Measurements from ENCODE around the gene CCL3.
"Not testable (repeated sequence)": the region's sequence is repeated elsewhere in the genome, so short reads cannot be mapped to it uniquely, and the experiment has no call there.

CCL3 gene

DNA sequence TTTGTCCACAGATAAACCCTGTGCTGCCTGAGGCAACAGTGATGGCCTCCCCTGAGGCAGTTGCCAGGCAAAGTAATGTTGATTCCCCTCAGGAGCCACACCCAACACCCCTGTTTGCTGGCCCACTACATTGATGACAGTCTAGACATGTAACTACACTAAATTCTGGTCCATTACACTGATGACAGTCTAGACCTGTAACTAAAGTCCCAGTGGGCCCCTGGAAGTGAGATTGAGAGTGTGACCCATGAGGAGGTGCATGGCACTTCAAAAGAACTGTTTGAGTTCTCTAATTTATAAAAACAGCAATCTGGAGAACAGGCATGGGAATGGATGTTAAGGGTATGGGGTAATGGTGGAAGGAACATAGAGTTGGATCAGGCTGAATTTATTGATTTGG is 22.6 kb upstream of the CCL3 start:
- no peak overlapping the region for H3K4me3 ChIP-seq (ENCODE audit: low read length)
- DNase-seq (ENCODE audit: low read depth): no peak
- TF ChIP-seq, protein P1, sequence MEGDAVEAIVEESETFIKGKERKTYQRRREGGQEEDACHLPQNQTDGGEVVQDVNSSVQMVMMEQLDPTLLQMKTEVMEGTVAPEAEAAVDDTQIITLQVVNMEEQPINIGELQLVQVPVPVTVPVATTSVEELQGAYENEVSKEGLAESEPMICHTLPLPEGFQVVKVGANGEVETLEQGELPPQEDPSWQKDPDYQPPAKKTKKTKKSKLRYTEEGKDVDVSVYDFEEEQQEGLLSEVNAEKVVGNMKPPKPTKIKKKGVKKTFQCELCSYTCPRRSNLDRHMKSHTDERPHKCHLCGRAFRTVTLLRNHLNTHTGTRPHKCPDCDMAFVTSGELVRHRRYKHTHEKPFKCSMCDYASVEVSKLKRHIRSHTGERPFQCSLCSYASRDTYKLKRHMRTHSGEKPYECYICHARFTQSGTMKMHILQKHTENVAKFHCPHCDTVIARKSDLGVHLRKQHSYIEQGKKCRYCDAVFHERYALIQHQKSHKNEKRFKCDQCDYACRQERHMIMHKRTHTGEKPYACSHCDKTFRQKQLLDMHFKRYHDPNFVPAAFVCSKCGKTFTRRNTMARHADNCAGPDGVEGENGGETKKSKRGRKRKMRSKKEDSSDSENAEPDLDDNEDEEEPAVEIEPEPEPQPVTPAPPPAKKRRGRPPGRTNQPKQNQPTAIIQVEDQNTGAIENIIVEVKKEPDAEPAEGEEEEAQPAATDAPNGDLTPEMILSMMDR (conservative IDR thresholded peaks at IDR 0.05; ENCODE audit: low read length): no peak

DNA sequence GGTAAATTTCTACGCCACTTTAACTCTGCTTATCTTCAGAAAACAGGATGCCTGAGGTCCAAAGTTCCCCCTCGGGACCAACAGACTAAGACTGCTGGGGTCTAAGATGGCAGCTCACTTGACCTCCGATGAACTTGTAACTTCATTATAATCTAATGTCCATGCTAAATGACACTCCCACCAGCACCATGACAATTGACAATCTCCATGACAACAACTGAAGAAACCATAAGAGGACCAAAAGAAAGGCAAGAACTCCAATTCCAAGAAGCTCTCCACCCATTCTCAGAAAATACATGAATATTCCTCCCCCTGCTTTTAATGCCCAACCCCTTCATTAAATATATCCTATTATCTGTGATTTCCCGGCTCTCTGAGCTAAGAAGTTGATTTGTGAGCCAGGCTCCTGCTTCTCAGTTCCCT is 21.1 kb upstream of the CCL3 start:
- DNase-seq (ENCODE audit: low read depth): no peak
- no peak overlapping the region for H3K4me3 ChIP-seq (ENCODE audit: low read length)
- TF ChIP-seq, protein P1 (conservative IDR thresholded peaks at IDR 0.05; ENCODE audit: low read length): no peak

DNA sequence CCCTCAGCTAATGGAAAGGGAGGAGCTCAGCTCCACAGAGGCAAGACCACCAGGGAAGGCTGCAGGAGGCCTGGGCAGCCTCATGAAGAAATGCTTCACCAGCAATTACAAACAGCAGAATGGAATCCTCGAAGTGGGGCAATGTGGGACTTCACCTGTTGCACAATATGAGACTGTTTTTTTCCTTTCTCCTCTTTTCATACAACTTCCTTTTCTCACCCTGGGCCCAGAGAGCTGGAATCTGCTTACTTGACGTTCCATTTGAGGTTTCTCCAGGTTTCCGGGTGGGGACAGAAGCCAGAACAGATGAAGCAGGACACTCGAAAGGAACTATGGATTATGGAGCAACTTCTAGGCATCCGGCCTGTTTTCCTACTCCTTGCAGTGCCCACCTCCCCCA is 18.3 kb upstream of the CCL3 start:
- not testable (repeated sequence) for H3K4me3 ChIP-seq (ENCODE audit: low read length); DNase-seq (ENCODE audit: low read depth)

DNA sequence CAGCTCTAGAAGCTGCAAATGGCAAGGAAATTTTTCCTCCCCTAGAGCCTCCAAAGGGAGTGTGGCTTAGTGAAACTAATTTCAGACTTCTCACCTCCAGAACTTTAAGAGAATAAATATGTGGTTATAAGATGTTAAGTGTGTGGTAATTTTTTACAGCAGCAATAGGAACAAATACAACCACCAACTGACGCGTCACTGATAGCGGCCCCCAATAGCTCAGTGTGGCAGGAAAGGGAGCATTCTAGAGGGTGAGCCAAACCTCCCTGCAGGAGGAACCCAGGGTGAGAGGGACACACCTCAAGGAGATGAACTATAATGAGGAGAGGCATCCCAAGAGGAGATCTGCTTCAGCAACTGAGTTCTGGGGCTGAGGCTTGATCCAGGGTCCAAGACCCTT is 17.7 kb upstream of the CCL3 start:
- H3K4me3 ChIP-seq (ENCODE audit: low read length): no peak overlapping the region
- TF ChIP-seq, protein P1 (conservative IDR thresholded peaks at IDR 0.05; ENCODE audit: low read length): no peak
- DNase-seq (ENCODE audit: low read depth): no peak

DNA sequence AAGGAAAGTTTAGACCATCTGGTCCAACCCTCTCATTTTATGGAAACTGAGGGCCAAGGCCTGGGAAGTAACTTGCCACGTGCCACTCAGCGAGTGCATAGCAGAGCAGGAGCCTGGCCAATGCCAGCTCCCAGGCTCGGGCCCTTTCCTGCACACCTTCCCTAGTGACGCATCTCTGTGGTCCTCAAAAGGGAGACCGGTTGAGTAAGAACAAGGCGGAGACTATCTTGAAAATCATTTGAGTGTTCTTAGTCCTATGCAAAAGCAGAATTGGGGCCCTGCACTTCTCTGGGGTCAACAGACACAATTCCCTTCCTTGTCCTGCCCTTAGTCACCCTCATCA is 16.5 kb upstream of the CCL3 start:
- no peak overlapping the region for H3K4me3 ChIP-seq (ENCODE audit: low read length)
- no peak for DNase-seq (ENCODE audit: low read depth)
- TF ChIP-seq, protein P1 (conservative IDR thresholded peaks at IDR 0.05; ENCODE audit: low read length): no peak

DNA sequence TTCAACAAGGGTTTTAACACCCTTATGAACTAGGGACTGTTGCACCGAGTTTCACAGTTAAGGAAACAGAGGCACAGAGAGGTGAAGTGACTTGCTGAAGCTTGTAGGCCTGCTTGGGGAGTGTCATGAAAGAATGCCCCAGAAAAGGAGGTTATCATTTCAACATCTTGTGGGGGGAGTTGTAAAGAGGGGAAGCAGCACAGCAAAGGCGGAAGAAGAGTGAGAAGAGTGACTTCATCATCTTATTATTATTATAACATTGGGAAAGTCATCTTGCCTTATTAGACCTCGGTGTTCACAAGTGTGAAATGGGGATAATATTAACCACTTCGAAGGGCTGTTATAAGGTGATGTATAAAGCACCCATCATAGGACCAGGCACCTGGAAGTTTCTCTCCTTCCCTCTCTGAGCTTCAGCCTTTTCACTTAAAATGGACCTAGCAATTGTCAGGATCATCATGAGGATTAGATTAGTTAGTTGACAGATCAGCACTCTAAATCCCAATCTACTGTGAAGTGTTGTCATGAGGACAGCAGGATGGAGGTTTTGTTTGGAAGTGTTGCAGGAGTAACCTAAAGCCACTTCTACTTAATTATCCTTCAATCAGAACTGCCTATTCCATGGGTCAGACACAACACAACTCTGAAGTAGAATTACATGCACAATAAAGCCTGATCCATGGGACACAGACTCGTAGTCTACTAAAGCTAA is 16.0 kb upstream of the CCL3 start:
- no peak overlapping the region for H3K4me3 ChIP-seq (ENCODE audit: low read length)
- TF ChIP-seq, protein P1 (conservative IDR thresholded peaks at IDR 0.05; ENCODE audit: low read length): no peak
- DNase-seq (ENCODE audit: low read depth): no peak

DNA sequence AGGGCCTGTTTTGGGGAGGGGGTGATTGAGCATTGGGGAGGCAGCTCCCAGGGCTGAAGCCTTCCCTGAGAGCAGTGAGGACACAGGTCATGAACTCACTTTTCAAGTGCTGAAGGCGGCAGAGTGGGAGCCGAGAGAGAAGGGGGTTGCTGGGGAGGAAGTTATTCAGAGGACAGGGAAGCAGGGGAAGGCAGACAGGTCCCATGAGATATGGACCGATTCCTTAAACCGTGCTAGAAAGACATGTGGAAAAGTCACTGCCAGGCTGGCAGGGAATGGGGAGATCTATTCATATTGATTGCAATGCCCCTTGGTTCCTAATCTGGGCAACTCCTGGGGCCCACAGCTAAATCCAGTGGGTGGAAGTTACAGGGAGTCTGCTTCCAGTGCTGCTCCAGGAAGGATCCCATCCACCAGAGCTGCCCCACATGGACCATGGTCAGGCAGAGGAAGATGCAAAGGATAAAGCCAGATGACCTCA is 14.8 kb upstream of the CCL3 start:
- TF ChIP-seq, protein P1 (conservative IDR thresholded peaks at IDR 0.05; ENCODE audit: low read length): no peak
- H3K4me3 ChIP-seq (ENCODE audit: low read length): no peak overlapping the region
- DNase-seq (ENCODE audit: low read depth): no peak

DNA sequence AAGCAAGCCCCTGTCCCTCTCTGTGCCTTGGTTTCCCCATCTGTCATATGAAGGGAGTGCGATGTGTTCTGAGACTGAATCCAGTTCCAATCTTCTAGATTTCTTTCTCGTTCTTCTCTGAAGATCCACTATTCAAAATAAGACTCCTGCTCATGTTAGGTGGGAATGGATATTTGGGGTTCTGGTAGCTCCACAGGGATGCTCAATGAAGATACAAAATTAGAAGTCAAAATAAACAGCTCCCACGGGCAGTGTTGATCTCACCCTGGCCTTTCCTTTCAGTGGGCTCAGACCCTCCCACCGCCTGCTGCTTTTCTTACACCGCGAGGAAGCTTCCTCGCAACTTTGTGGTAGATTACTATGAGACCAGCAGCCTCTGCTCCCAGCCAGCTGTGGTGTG is 14.3 kb upstream of the CCL3 start:
- DNase-seq (ENCODE audit: low read depth); H3K4me3 ChIP-seq (ENCODE audit: low read length): not testable (repeated sequence)

DNA sequence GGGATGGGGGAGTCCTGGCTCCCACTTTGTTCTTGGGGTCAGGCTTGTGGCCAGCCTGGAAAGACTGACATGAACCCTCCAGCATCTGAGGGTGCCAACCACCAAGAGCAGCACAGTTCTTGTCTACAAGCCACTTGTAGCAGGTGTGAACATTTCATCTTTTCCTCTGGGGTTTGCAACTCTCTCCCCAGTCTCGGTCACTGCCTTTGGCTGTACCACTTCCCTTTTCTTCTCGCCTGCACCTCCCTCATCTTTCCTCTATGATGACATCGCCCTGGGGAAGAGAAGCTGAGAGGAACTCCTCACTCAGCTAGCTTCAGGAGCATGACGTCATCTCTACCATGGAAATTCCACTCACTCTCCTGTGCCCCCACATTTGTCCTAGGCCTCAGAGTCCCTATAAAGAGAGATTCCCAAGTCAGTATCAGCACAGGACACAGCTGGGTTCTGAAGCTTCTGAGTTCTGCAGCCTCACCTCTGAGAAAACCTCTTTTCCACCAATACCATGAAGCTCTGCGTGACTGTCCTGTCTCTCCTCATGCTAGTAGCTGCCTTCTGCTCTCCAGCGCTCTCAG is 13.5 kb upstream of the CCL3 start, which contains the start of gene CCL4:
Gene CCL4, plus strand, starts transcription at position 427 of the 575 bp plus-strand sequence. Its CDS starts 79 bp downstream, at position 506.
- DNase-seq (ENCODE audit: low read depth); H3K4me3 ChIP-seq (ENCODE audit: low read length): not testable (repeated sequence)

DNA sequence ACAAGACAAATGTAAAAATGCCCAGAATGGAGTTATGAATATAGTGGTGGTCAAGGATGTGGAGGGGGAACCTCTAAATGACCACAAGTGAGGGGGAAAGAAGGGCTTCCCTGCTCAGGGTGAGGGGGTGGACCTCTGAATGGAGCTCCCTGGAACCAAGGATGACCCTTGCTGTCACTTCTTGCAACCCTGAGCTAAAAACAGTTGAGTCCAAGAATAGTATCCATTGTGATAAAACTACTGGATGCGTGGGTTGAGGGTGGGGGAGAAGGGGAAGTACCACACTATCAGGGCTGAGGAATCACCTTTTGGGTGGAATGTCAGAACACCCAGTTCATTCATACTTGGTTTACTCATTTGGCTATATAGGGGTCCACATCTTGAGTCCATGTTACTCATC is 9.1 kb upstream of the CCL3 start:
- DNase-seq (ENCODE audit: low read depth); H3K4me3 ChIP-seq (ENCODE audit: low read length): not testable (repeated sequence)
